Loucy (cell line): ENCODE results near the gene MARK4.

Experiments used
- CTCF ChIP-seq: fragments of 200-600 bp; sonication (generic); conservative IDR thresholded peaks from 2 replicates; pipeline ENCODE4 v1.5.1; 2014; ENCODE audit warnings: mild to moderate bottlenecking, antibody characterized with exemption, low read length
- EZH2phosphoT487 ChIP-seq: fragments of 200-600 bp; IDR thresholded peaks from 2 replicates; pipeline ENCODE4 v1.6.1; 2018; ENCODE audit warnings: antibody characterized with exemption, mild to moderate bottlenecking, moderate library complexity, borderline replicate concordance

DNA sequence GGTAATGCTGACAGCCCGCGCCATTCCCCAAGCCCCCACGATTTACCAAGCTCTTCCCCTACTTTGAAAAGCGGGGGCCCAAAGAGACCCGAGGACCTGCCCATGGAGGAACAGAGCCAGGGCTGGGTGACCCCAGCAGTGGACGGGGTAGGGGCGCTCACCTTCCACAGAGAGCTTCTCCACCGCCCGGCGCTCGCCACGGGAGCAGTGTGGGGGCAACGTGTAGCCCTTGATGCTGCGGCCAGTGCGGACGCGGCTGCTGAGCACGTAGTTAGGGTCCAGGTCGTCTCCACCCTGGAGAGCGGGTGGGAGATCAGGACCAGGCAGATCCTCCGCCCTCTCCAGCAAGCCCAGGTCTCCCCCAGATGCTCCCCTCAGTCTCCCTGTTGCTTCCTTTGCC is 64.2 kb downstream of the MARK4 start:
- no peak for TF ChIP-seq CTCF
- TF ChIP-seq EZH2phosphoT487 = no peak
